GM18951 (cell line): ENCODE results near the gene ARL14EP.

ENCODE experiments used
- POLR2A ChIP-seq: IDR thresholded peaks from 4 replicates; pipeline ENCODE4 v1.6.1; 2011; ENCODE audit warnings: mild to moderate bottlenecking; ENCODE audit not compliant: insufficient read length, insufficient read depth; ENCODE audit errors: extremely low read depth
- in situ Hi-C: fragments of 300-500 bp; cut with MboI; formaldehyde crosslinking; loops from one replicate; pipeline ENCODE4 v1.12.0; 2022; ENCODE audit warnings: low sequenced_read_pairs, mixed read lengths, inconsistent platforms; ENCODE audit not compliant: unreplicated experiment

The ARL14EP gene

GRCh38 chr11:30368394-30368793 lies 45.5 kb downstream of the ARL14EP start:
- in situ Hi-C loops = no loop called here
- TF ChIP-seq POLR2A = no peak

- in situ Hi-C loops = no loop called here
Observed at GRCh38 chr11:30370164-30370563, 47.3 kb downstream of the ARL14EP start.

GRCh38 chr11:30377347-30377746 lies 54.4 kb downstream of the ARL14EP start:
- no peak for TF ChIP-seq POLR2A
- in situ Hi-C loops = no loop called here

More at GRCh38 chr11:30370164-30370563, 47.3 kb downstream of the ARL14EP start:
- no peak for TF ChIP-seq POLR2A

- in situ Hi-C loops = no loop called here
- TF ChIP-seq POLR2A = no peak
Observed at GRCh38 chr11:30380846-30381245, 57.9 kb downstream of the ARL14EP start.

- TF ChIP-seq POLR2A = no peak
- in situ Hi-C loops = no loop called here
Observed at GRCh38 chr11:30381879-30382278, 59.0 kb downstream of the ARL14EP start.
